ENCODE measurements around the gene FBXO41.

Gene FBXO41

GRCh38 chr2:73284296-73285158 lies at the start of gene FBXO41:
TSS of gene FBXO41 (minus strand) at chr2:73284478. CDS start at chr2:73269630, 14,848 bp downstream.
- Histone ChIP-seq H3K4me1 (ENCODE audit: low read length) (no peaks in the 10 kb centered on the region), H3K27ac (ENCODE audit: low read length) (no peak within 1 kb of the TSS), H2AFZ (ENCODE audit: low read length) (peak within 1 kb of the TSS; percentile 86), H3K4me2 (ENCODE audit: low read depth, low read length) (peak within 1 kb of the TSS; percentile 83), H3K9ac (ENCODE audit: low read length) (peak within 1 kb of the TSS; percentile 57), H3F3A (ENCODE audit: insufficient read depth, low read length) (no peaks in the 10 kb centered on the region), H3K9me2 (replicated peaks; ENCODE audit: insufficient read depth, low read length) (no peaks in the 10 kb centered on the region), H3K79me2 (ENCODE audit: low read length) (peaks cover 14% of the 10 kb centered on the region), H3K36me3 (replicated peaks; ENCODE audit: insufficient read depth, low read length) (no peaks in the 10 kb centered on the region), H3K4me3 (ENCODE audit: low read length) (peak within 1 kb of the TSS; percentile 78), H3K9me3 (replicated peaks; ENCODE audit: insufficient read depth, low read length) (no peaks in the 10 kb centered on the region), H4K20me1 (ENCODE audit: insufficient read depth, low read length) (no peaks in the 10 kb centered on the region), H3K27me3 (replicated peaks; ENCODE audit: insufficient read depth, low read length) (0 out of 2 replicates have a peak, but pooled peaks cover 6% of the 10 kb centered on the region)
- DNase-seq: peak; percentile 82
- TF ChIP-seq EZH2phosphoT487 (IDR thresholded peaks at IDR 0.05; ENCODE audit: low read length) (no peak), CTCF (IDR thresholded peaks at IDR 0.05; ENCODE audit: low read length) (no peak), EZH2 (optimal IDR thresholded peaks at IDR 0.05; ENCODE audit: low read depth, low read length) (no peak)

- H3K4me3 ChIP-seq (ENCODE audit: low read length): no peak overlapping the region
- H3K27me3 ChIP-seq (replicated peaks; ENCODE audit: insufficient read depth, low read length): no peaks in the 10 kb centered on the region
- no peak for DNase-seq
- H3K4me1 ChIP-seq (ENCODE audit: low read length): peaks cover 11% of the 10 kb centered on the region
- H3K79me2 ChIP-seq (ENCODE audit: low read length): no peaks in the 10 kb centered on the region
- H4K20me1 ChIP-seq (ENCODE audit: insufficient read depth, low read length): no peaks in the 10 kb centered on the region
- no peaks in the 10 kb centered on the region for H3F3A ChIP-seq (ENCODE audit: insufficient read depth, low read length)
- no peak overlapping the region for H3K9ac ChIP-seq (ENCODE audit: low read length)
- H3K36me3 ChIP-seq (replicated peaks; ENCODE audit: insufficient read depth, low read length): no peaks in the 10 kb centered on the region
- no peaks in the 10 kb centered on the region for H3K9me3 ChIP-seq (replicated peaks; ENCODE audit: insufficient read depth, low read length)
- H3K9me2 ChIP-seq (replicated peaks; ENCODE audit: insufficient read depth, low read length): no peaks in the 10 kb centered on the region
- H3K27ac ChIP-seq (ENCODE audit: low read length): no peak overlapping the region
- no peak overlapping the region for H2AFZ ChIP-seq (ENCODE audit: low read length)
- H3K4me2 ChIP-seq (ENCODE audit: low read depth, low read length): no peak overlapping the region
- no peak for TF ChIP-seq EZH2 (optimal IDR thresholded peaks at IDR 0.05; ENCODE audit: low read depth, low read length)
- no peak for TF ChIP-seq EZH2phosphoT487 (IDR thresholded peaks at IDR 0.05; ENCODE audit: low read length)
- no peak for TF ChIP-seq CTCF (IDR thresholded peaks at IDR 0.05; ENCODE audit: low read length)
These were observed 49.8 kb upstream of the FBXO41 start for GRCh38 chr2:73334045-73334444.

- H3K4me2 ChIP-seq (ENCODE audit: low read depth, low read length): no peak overlapping the region
- no peaks in the 10 kb centered on the region for H3K27me3 ChIP-seq (replicated peaks; ENCODE audit: insufficient read depth, low read length)
- TF ChIP-seq EZH2phosphoT487 (IDR thresholded peaks at IDR 0.05; ENCODE audit: low read length) (no peak), EZH2 (optimal IDR thresholded peaks at IDR 0.05; ENCODE audit: low read depth, low read length) (no peak), CTCF (IDR thresholded peaks at IDR 0.05; ENCODE audit: low read length) (no peak)
- no peaks in the 10 kb centered on the region for H3K9me3 ChIP-seq (replicated peaks; ENCODE audit: insufficient read depth, low read length)
- H3K79me2 ChIP-seq (ENCODE audit: low read length): no peaks in the 10 kb centered on the region
- no peak overlapping the region for H3K27ac ChIP-seq (ENCODE audit: low read length)
- H3K36me3 ChIP-seq (replicated peaks; ENCODE audit: insufficient read depth, low read length): no peaks in the 10 kb centered on the region
- no peak overlapping the region for H2AFZ ChIP-seq (ENCODE audit: low read length)
- no peak for DNase-seq
- no peaks in the 10 kb centered on the region for H4K20me1 ChIP-seq (ENCODE audit: insufficient read depth, low read length)
- H3K4me3 ChIP-seq (ENCODE audit: low read length): no peak overlapping the region
- H3K4me1 ChIP-seq (ENCODE audit: low read length): peaks cover 11% of the 10 kb centered on the region
- no peak overlapping the region for H3K9ac ChIP-seq (ENCODE audit: low read length)
- H3F3A ChIP-seq (ENCODE audit: insufficient read depth, low read length): no peaks in the 10 kb centered on the region
- no peaks in the 10 kb centered on the region for H3K9me2 ChIP-seq (replicated peaks; ENCODE audit: insufficient read depth, low read length)
These were observed 49.3 kb upstream of the FBXO41 start for GRCh38 chr2:73333564-73333963.

All from MM.1S (cell line).